K562 (cell line): ENCODE results near the gene ZNRF3. TPM values are rescaled to one million over a fixed set of nuclear protein-coding genes. Genes with fewer than 3 reads are reported as not detected.

ENCODE experiments used
- ATAC-seq: fragments of 200-7000 bp; cut with Tn5 transposase; 3 replicates; pipeline ENCODE4 v1.9.1; 2020; ENCODE audit warnings: moderate library complexity
- BruUV-seq: library from RNA; stranded (reverse); fragments of 400-500 nt; replicated peaks from 2 replicates; lab custom pipeline; 2021; lab: Mats Ljungman, UMichigan
- CTCF ChIA-PET: fragments of 300-600 bp; formaldehyde crosslinking; extraction: SDS; loops from one replicate; lab custom pipeline; 2021; ENCODE audit warnings: low intra/inter-chr PET ratio; lab: Yijun Ruan, JAX
- POLR2A ChIA-PET: fragments of 300-600, 350-650 bp; sonication (Branson Sonifier 250); formaldehyde crosslinking; extraction: SDS; loops from one replicate; lab custom pipeline; 2021; ENCODE audit warnings: antibody characterized with exemption, inconsistent platforms; lab: Yijun Ruan, JAX
- DNase-seq, 4 experiments: peaks; one replicate each; pipeline versions ENCODE4 v3.0.0 to v3.0.0-alpha.2; 2011 to 2018; ENCODE audit warnings: low spot score in 3 of 4, mixed read lengths in 3 of 4; ENCODE audit errors: extremely low read depth in 1 of 4
- FAIRE-seq: peaks from 2 replicates; lab custom pipeline; 2011; peaks lifted over from hg19 to GRCh38; lab: Jason Lieb, UNC
- H2AFZ ChIP-seq: 2 replicates; pipeline ENCODE4 v1.6.0; 2011; ENCODE audit warnings: low read depth, low read length, control low read depth, inconsistent platforms
- H3K27ac ChIP-seq: fragments of 200-600 bp; 3 replicates; pipeline ENCODE4 v1.8.0; 2011; ENCODE audit warnings: low read depth, mild to moderate bottlenecking, control low read depth, inconsistent platforms, low read length, moderate library complexity, mixed read lengths; ENCODE audit errors: extremely low read depth
- H3K27me3 ChIP-seq, 2 experiments: fragments of 300-600 bp in 1 of 2; 2 replicates in 1 of 2; 3 replicates in 1 of 2; pipeline versions ENCODE4 v1.6.0 to v1.8.0; 2011; ENCODE audit warnings: inconsistent platforms in 2 of 2, low read length in 2 of 2, mild to moderate bottlenecking in 1 of 2, mixed read lengths in 1 of 2, moderate library complexity in 1 of 2; ENCODE audit not compliant: control insufficient read depth in 2 of 2, insufficient read depth in 2 of 2
- H3K36me3 ChIP-seq: fragments of 300-600 bp; 3 replicates; pipeline ENCODE4 v1.8.0; 2011; ENCODE audit warnings: mild to moderate bottlenecking, low read length, inconsistent platforms; ENCODE audit not compliant: control insufficient read depth, insufficient read depth
- H3K4me1 ChIP-seq, 2 experiments: fragments of 200-600 bp in 1 of 2; replicated peaks in 1 of 2; 2 replicates in 1 of 2; 3 replicates in 1 of 2; pipeline versions ENCODE4 v1.5.1 to v1.8.0; 2011; ENCODE audit warnings: inconsistent platforms in 2 of 2, low read length in 2 of 2, mild to moderate bottlenecking in 1 of 2, mixed read lengths in 1 of 2, moderate library complexity in 1 of 2; ENCODE audit not compliant: control insufficient read depth in 2 of 2, insufficient read depth in 2 of 2
- H3K4me2 ChIP-seq: 2 replicates; pipeline ENCODE4 v1.6.1; 2011; ENCODE audit warnings: low read length, control low read depth, inconsistent platforms, mixed read lengths; ENCODE audit not compliant: insufficient read depth
- H3K4me3 ChIP-seq: fragments of 200-600 bp; sonication (generic), shearing (Covaris generic); 2 replicates; pipeline ENCODE4 v1.5.1; 2016; ENCODE audit warnings: control low read depth, inconsistent platforms
- H3K79me2 ChIP-seq: fragments of 200-600 bp; 3 replicates; pipeline ENCODE4 v1.8.0; 2011; ENCODE audit warnings: low read length, inconsistent platforms; ENCODE audit not compliant: control insufficient read depth, insufficient read depth
- H3K9ac ChIP-seq, 2 experiments: 2 replicates each; pipeline versions ENCODE4 v1.6.0 to v1.6.1; 2011; ENCODE audit warnings: low read depth in 2 of 2, low read length in 2 of 2, control low read depth in 1 of 2, inconsistent platforms in 1 of 2, mild to moderate bottlenecking in 1 of 2, mixed read lengths in 1 of 2; ENCODE audit not compliant: insufficient read depth in 1 of 2
- H3K9me1 ChIP-seq: one replicate; pipeline ENCODE4 v1.6.0; 2011; ENCODE audit warnings: inconsistent platforms, mild to moderate bottlenecking, low read length, moderate library complexity; ENCODE audit not compliant: control insufficient read depth, insufficient read depth
- H3K9me3 ChIP-seq: replicated peaks from 2 replicates; pipeline ENCODE4 v1.5.1; 2011; ENCODE audit warnings: low read depth, low read length, inconsistent platforms; ENCODE audit not compliant: control insufficient read depth, insufficient read depth
- H4K20me1 ChIP-seq: replicated peaks from 2 replicates; pipeline ENCODE4 v1.6.1; 2011; ENCODE audit warnings: low read length, inconsistent platforms, mixed read lengths; ENCODE audit not compliant: control insufficient read depth, insufficient read depth
- DNMT1 ChIP-seq: fragments of 450-650 bp; IDR thresholded peaks from 2 replicates; pipeline ENCODE4 v1.6.1; 2016; ENCODE audit warnings: antibody characterized with exemption, mild to moderate bottlenecking
- HLTF ChIP-seq: fragments of 450-650 bp; IDR thresholded peaks from 2 replicates; pipeline ENCODE4 v1.6.1; 2016
- NFRKB ChIP-seq: fragments of 450-650 bp; IDR thresholded peaks from 2 replicates; pipeline ENCODE4 v1.6.1; 2016; ENCODE audit warnings: low read depth
- ZFP36 ChIP-seq: fragments of 150-350 bp; IDR thresholded peaks from 2 replicates; pipeline ENCODE4 v1.6.1; 2018; ENCODE audit warnings: low read length, low read depth; ENCODE audit not compliant: partially characterized antibody
- ZKSCAN3 ChIP-seq: fragments of 250-450 bp; sonication (Bioruptor Pico); IDR thresholded peaks from 2 replicates; pipeline ENCODE4 v1.4.0; 2020
- ZNF133 ChIP-seq: fragments of 250-450 bp; sonication (Bioruptor Pico); IDR thresholded peaks from 2 replicates; pipeline ENCODE4 v1.4.0; 2020; ENCODE audit warnings: mild to moderate bottlenecking
- ZNF445 ChIP-seq: fragments of 250-450 bp; sonication (Bioruptor Pico); IDR thresholded peaks from 2 replicates; pipeline ENCODE4 v1.4.0; 2020; ENCODE audit warnings: low read depth, mild to moderate bottlenecking, moderate library complexity
- ZNF75A ChIP-seq: fragments of 450-650 bp; formaldehyde crosslinking; IDR thresholded peaks from 2 replicates; pipeline ENCODE4 v1.4.0; 2020; ENCODE audit warnings: mild to moderate bottlenecking
- WGBS: fragments of 100-300 bp; shearing (Covaris generic); methylation state at CpG from one replicate; pipeline ENCODE4 v1.1.6; 2016; ENCODE audit warnings: low coverage, mixed read lengths; ENCODE audit not compliant: insufficient coverage; ENCODE audit errors: missing lambda C conversion rate; 5-methylcytosine and 5-hydroxymethylcytosine counted together
- in situ Hi-C: fragments of 300-500 bp; cut with MboI; formaldehyde crosslinking; loops from 4 replicates; pipeline ENCODE4 v1.15.0; 2018; ENCODE audit warnings: inconsistent platforms, mixed read lengths
- intact Hi-C: fragments of 100-400 bp; cut with micrococcal nuclease; formaldehyde crosslinking; loops from 2 replicates; pipeline ENCODE4 v1.14.2; 2022
- polyA plus RNA-seq, 8 experiments: library from polyadenylated mRNA; depleted of rRNA in 4 of 8; stranded (reverse) in 5 of 8; unstranded in 3 of 8; fragments of >200 nt; fragmentation: Nextera tagmentation in 2 of 8; fragmentation: Illumina TruSeq in 1 of 8; extraction: Ambion mirVana in 2 of 8; extraction: Trizol in 1 of 8; gene quantifications; 2 replicates each; pipeline versions ENCODE4 v1.2.1 to v1.2.3, GENCODE V29; 2011 to 2014; ENCODE audit warnings: inconsistent platforms in 1 of 8, missing spikeins in 1 of 8
- total RNA-seq, 7 experiments: library from RNA; depleted of rRNA in 6 of 7; stranded (reverse); fragments of >200 nt in 6 of 7; fragmentation: Illumina TruSeq in 2 of 7; extraction: Trizol in 2 of 7; gene quantifications; 2 replicates each; pipeline versions ENCODE4 v1.2.1 to v1.2.3, GENCODE V29; 2011 to 2021; ENCODE audit warnings: low replicate concordance in 1 of 7

Gene ZNRF3
- total and polyA plus RNA-seq, 9 of the 15 experiments (the other 6 are each of a cell fraction or from before 2014, with no cell fraction given), result 0.41 to 5.9 (median 1.7) TPM

DNA sequence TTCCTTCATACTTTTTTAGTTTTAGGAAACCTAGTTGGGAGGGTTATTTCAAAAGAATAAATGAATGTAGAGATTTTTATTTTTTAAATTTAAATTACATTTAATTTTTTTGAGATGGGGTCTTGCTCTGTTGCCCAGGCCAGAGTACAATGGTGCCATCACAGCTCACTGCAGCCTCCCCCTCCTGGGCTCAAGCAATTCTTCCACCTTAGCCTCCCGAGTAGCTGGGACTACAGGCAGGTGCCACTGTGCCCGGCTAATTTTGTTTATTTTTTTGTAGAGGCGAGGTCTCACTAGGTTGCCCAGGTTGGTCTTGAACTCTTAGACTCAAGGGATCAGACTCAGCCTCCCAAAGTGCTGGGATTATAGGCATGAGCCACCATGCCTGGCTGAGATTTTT lies 32.6 kb downstream of the ZNRF3 start:
- Histone ChIP-seq H3K4me1 (no peaks in the 10 kb centered on the region; a peak in 2 of 5 replicates), H3K4me2 (no peak overlapping the region), H3K9me3 (no peaks in the 10 kb centered on the region), H2AFZ (no peak overlapping the region), H3K4me3 (no peak overlapping the region), H3K27me3 (no peaks in the 10 kb centered on the region), H3K27ac (no peak overlapping the region), H3K79me2 (peaks cover 6% of the 10 kb centered on the region; the same call in 2 of the 3 replicates), H3K9me1 (no peaks in the 10 kb centered on the region), H3K9ac (no peak overlapping the region), H3K36me3 (no peaks in the 10 kb centered on the region), H4K20me1 (0 out of 2 replicates have a peak, but pooled peaks cover 7% of the 10 kb centered on the region)
- BruUV-seq, result no TSS peak
- FAIRE-seq (no peak), ATAC-seq (no peak), DNase-seq (no peak)
- CTCF ChIA-PET, result no interaction called here
- TF ChIP-seq ZKSCAN3 (CRISPR knock-in tag), result no peak
- TF ChIP-seq ZFP36, result no peak
- no peak for TF ChIP-seq ZNF445 (CRISPR knock-in tag)
- TF ChIP-seq ZNF75A, result no peak
- no peak for TF ChIP-seq HLTF
- no peak for TF ChIP-seq ZNF133 (CRISPR knock-in tag)
- no peak for TF ChIP-seq NFRKB
- no peak for TF ChIP-seq DNMT1
- POLR2A ChIA-PET, result interaction anchor here (1.2 kb wide), 1 partner anchor 12 kb away, joined by 5 read pairs; no protein-coding TSS in a partner anchor
- 100% methylated on average over 2 of the region's 3 CpGs for WGBS
- intact Hi-C loops, result no loop called here
- in situ Hi-C loops, result no loop called here
